H9 (cell line): ENCODE results near the gene PCDH17. TPM values are rescaled to one million over a fixed set of nuclear protein-coding genes. Genes with fewer than 3 reads are reported as not detected.

Experiments used
- DNase-seq: peaks from one replicate; pipeline ENCODE4 v3.0.0-alpha.2; 2017
- H2AFZ ChIP-seq: one replicate; pipeline ENCODE4 v1.6.1; 2013; ENCODE audit warnings: mild to moderate bottlenecking, low read length, control low read depth, moderate library complexity
- H2AK5ac ChIP-seq: 2 replicates; pipeline ENCODE4 v1.6.1; 2013; ENCODE audit warnings: low read length, control low read depth, mixed read lengths; ENCODE audit not compliant: insufficient read length
- H2BK120ac ChIP-seq: one replicate; pipeline ENCODE4 v1.6.1; 2013; ENCODE audit warnings: low read depth, mild to moderate bottlenecking, low read length, control low read depth, inconsistent platforms; ENCODE audit not compliant: poor library complexity, severe bottlenecking
- H2BK12ac ChIP-seq: 2 replicates; pipeline ENCODE4 v1.6.1; 2013; ENCODE audit warnings: low read length, control low read depth, mixed read lengths, low read depth; ENCODE audit not compliant: insufficient read length
- H2BK15ac ChIP-seq: 2 replicates; pipeline ENCODE4 v1.6.1; 2013; ENCODE audit warnings: low read depth, low read length, control low read depth
- H2BK20ac ChIP-seq: one replicate; pipeline ENCODE4 v1.6.1; 2013; ENCODE audit warnings: low read depth, mild to moderate bottlenecking, low read length, control low read depth, inconsistent platforms; ENCODE audit not compliant: poor library complexity, severe bottlenecking
- H2BK5ac ChIP-seq: 2 replicates; pipeline ENCODE4 v1.6.1; 2013; ENCODE audit warnings: low read length, control low read depth, mixed read lengths; ENCODE audit not compliant: insufficient read length
- H3K14ac ChIP-seq: 2 replicates; pipeline ENCODE4 v1.6.1; 2013; ENCODE audit warnings: low read length, control low read depth; ENCODE audit not compliant: insufficient read depth
- H3K18ac ChIP-seq: 2 replicates; pipeline ENCODE4 v1.6.1; 2013; ENCODE audit warnings: low read depth, mild to moderate bottlenecking, mixed read lengths, low read length, control low read depth; ENCODE audit not compliant: insufficient read length
- H3K23ac ChIP-seq: 2 replicates; pipeline ENCODE4 v1.6.1; 2013; ENCODE audit warnings: low read length, control low read depth, mixed read lengths, low read depth; ENCODE audit not compliant: insufficient read length
- H3K23me2 ChIP-seq: 2 replicates; pipeline ENCODE4 v1.6.1; 2013; ENCODE audit warnings: low read depth, mild to moderate bottlenecking, mixed read lengths, low read length, control low read depth; ENCODE audit not compliant: insufficient read length, poor library complexity, severe bottlenecking
- H3K27ac ChIP-seq: 2 replicates; pipeline ENCODE4 v1.5.1; 2013; ENCODE audit warnings: low read length, control low read depth, mixed read lengths, low read depth; ENCODE audit not compliant: insufficient read length
- H3K27me3 ChIP-seq: 2 replicates; pipeline ENCODE4 v1.6.1; 2013; ENCODE audit warnings: low read length, control low read depth, inconsistent platforms; ENCODE audit not compliant: insufficient read depth
- H3K4ac ChIP-seq: 2 replicates; pipeline ENCODE4 v1.6.1; 2013; ENCODE audit warnings: low read depth, mild to moderate bottlenecking, control low read depth, inconsistent platforms, low read length, moderate library complexity
- H3K4me1 ChIP-seq: 2 replicates; pipeline ENCODE4 v1.6.1; 2013; ENCODE audit warnings: low read length, control low read depth, inconsistent platforms; ENCODE audit not compliant: insufficient read depth
- H3K4me2 ChIP-seq: 2 replicates; pipeline ENCODE4 v1.6.1; 2013; ENCODE audit warnings: low read length, control low read depth, mixed read lengths; ENCODE audit not compliant: insufficient read length, insufficient read depth
- H3K56ac ChIP-seq: 2 replicates; pipeline ENCODE4 v1.6.1; 2013; ENCODE audit warnings: low read depth, mild to moderate bottlenecking, mixed read lengths, low read length, control low read depth; ENCODE audit not compliant: insufficient read length
- H3K79me1 ChIP-seq: 2 replicates; pipeline ENCODE4 v1.6.1; 2013; ENCODE audit warnings: low read depth, mild to moderate bottlenecking, moderate library complexity, low read length, control low read depth, inconsistent platforms; ENCODE audit not compliant: insufficient read depth, poor library complexity, severe bottlenecking
- H3K79me2 ChIP-seq: 2 replicates; pipeline ENCODE4 v1.6.1; 2013; ENCODE audit warnings: low read length, control low read depth, inconsistent platforms; ENCODE audit not compliant: insufficient read depth
- H3K9ac ChIP-seq: 2 replicates; pipeline ENCODE4 v1.6.1; 2013; ENCODE audit warnings: low read length, control low read depth, mixed read lengths; ENCODE audit not compliant: insufficient read length; ENCODE audit errors: extremely low read depth
- H3K9me3 ChIP-seq: one replicate; pipeline ENCODE4 v1.6.1; 2013; ENCODE audit warnings: low read depth, low read length, inconsistent platforms; ENCODE audit not compliant: control insufficient read depth
- H3T11ph ChIP-seq: one replicate; pipeline ENCODE4 v1.6.1; 2013; ENCODE audit warnings: mild to moderate bottlenecking, low read length, control low read depth, inconsistent platforms
- H4K20me1 ChIP-seq: one replicate; pipeline ENCODE4 v1.6.1; 2013; ENCODE audit not compliant: control insufficient read depth, insufficient read length, insufficient read depth
- H4K5ac ChIP-seq: 2 replicates; pipeline ENCODE4 v1.6.1; 2013; ENCODE audit warnings: low read depth, mild to moderate bottlenecking, mixed read lengths, low read length, control low read depth; ENCODE audit not compliant: insufficient read length
- H4K8ac ChIP-seq: replicated peaks from 2 replicates; pipeline ENCODE4 v1.6.1; 2013; ENCODE audit warnings: low read length, control low read depth, mixed read lengths, low read depth; ENCODE audit not compliant: insufficient read length
- H4K91ac ChIP-seq: 2 replicates; pipeline ENCODE4 v1.6.1; 2013; ENCODE audit warnings: low read depth, mild to moderate bottlenecking, moderate library complexity, mixed read lengths, low read length, control low read depth; ENCODE audit not compliant: insufficient read length
- H3K27ac Mint-ChIP-seq, 3 experiments: 2 replicates in 2 of 3; 3 replicates in 1 of 3; pipeline ENCODE4 v1.8.0; 2020 to 2021; ENCODE audit warnings: mixed read lengths in 3 of 3, mild to moderate bottlenecking in 1 of 3, moderate library complexity in 1 of 3
- H3K27me3 Mint-ChIP-seq: 2 replicates; pipeline ENCODE4 v1.8.0; 2021; ENCODE audit warnings: low read depth, mild to moderate bottlenecking, moderate library complexity, mixed read lengths
- H3K36me3 Mint-ChIP-seq, 3 experiments: 2 replicates in 2 of 3; 3 replicates in 1 of 3; pipeline ENCODE4 v1.8.0; 2020 to 2021; ENCODE audit warnings: low read depth in 3 of 3, mixed read lengths in 3 of 3; ENCODE audit not compliant: insufficient read depth in 1 of 3
- H3K4me1 Mint-ChIP-seq, 2 experiments: 2 replicates each; pipeline ENCODE4 v1.8.0; 2020; ENCODE audit warnings: mixed read lengths in 2 of 2
- H3K4me3 Mint-ChIP-seq, 2 experiments: 2 replicates in 1 of 2; 3 replicates in 1 of 2; pipeline ENCODE4 v1.8.0; 2020 to 2021; ENCODE audit warnings: mild to moderate bottlenecking in 2 of 2, mixed read lengths in 2 of 2, moderate library complexity in 1 of 2
- H3K9me3 Mint-ChIP-seq, 2 experiments: 2 replicates in 1 of 2; 3 replicates in 1 of 2; pipeline ENCODE4 v1.8.0; 2020; ENCODE audit warnings: mild to moderate bottlenecking in 2 of 2, mixed read lengths in 2 of 2, moderate library complexity in 1 of 2
- CTCF ChIP-seq: fragments of 200-600 bp; sonication (generic); conservative IDR thresholded peaks from 3 replicates; pipeline ENCODE4 v1.8.0; 2021; ENCODE audit warnings: antibody characterized with exemption, mild to moderate bottlenecking
- WGBS: extraction: QIAGEN DNeasy Blood & Tissue Kit; methylation state at CpG from one replicate; pipeline ENCODE4 v1.1.7; 2013; ENCODE audit warnings: missing lambda C conversion rate, low lambda C conversion rate, mixed read lengths; ENCODE audit not compliant: insufficient read length; ENCODE audit errors: extremely low coverage; 5-methylcytosine and 5-hydroxymethylcytosine counted together
- total RNA-seq: library from RNA; stranded (reverse); gene quantifications from 2 replicates; pipeline ENCODE4 v1.2.1, GENCODE V29; 2021

Gene PCDH17
- total RNA-seq, 1 experiment from 2014 or later: 0.52 TPM

GRCh38 chr13:57633950-57634838 lies 2.6 kb downstream of the PCDH17 start:
- no peak overlapping the region for H2AFZ ChIP-seq
- peak; percentile 37; the same call in 2 of the 3 replicates for TF ChIP-seq CTCF
- peak; percentile 67 for DNase-seq

More at GRCh38 chr13:57633950-57634838, 2.6 kb downstream of the PCDH17 start:
- no CpG with 5 or more reads among the region's 78 CpGs for WGBS
- H3K36me3 Mint-ChIP-seq: peaks cover 0 to 17% (median 0%) of the 10 kb centered on the region in 3 experiments; a peak in 3 of 7 replicates
- no peak overlapping the region for H3K14ac ChIP-seq
- H3K27ac ChIP-seq: no peak overlapping the region
- H3K27ac Mint-ChIP-seq: no peak overlapping the region
- no peak overlapping the region for H2BK5ac ChIP-seq
- peak overlapping the region; percentile 57 to 84 for H3K4me3 Mint-ChIP-seq
- no peak overlapping the region for H2BK120ac ChIP-seq
- H2BK15ac ChIP-seq: no peak overlapping the region
- no peak overlapping the region for H3K56ac ChIP-seq
- peaks cover 39% of the 10 kb centered on the region for H3K23me2 ChIP-seq
- no peaks in the 10 kb centered on the region for H3K4me1 ChIP-seq
- H3T11ph ChIP-seq: no peak overlapping the region
- peaks cover 4 to 15% of the 10 kb centered on the region in 2 experiments; a peak in 4 of 5 replicates for H3K9me3 Mint-ChIP-seq
- H4K5ac ChIP-seq: no peak overlapping the region
- no peaks in the 10 kb centered on the region for H3K9me3 ChIP-seq
- H4K8ac ChIP-seq: no peak overlapping the region
- H3K79me2 ChIP-seq: no peaks in the 10 kb centered on the region
- H3K79me1 ChIP-seq: no peaks in the 10 kb centered on the region
- H3K23ac ChIP-seq: no peak overlapping the region
- peaks cover 48% of the 10 kb centered on the region; the same call in 1 of the 2 replicates for H3K27me3 ChIP-seq
- H3K4me2 ChIP-seq: peak overlapping the region; percentile 99
- H3K4ac ChIP-seq: no peak overlapping the region
- peaks cover 82% of the 10 kb centered on the region for H3K27me3 Mint-ChIP-seq
- H2AK5ac ChIP-seq: no peak overlapping the region
- H4K20me1 ChIP-seq: no peaks in the 10 kb centered on the region
- no peak overlapping the region for H4K91ac ChIP-seq
- no peak overlapping the region for H3K9ac ChIP-seq
- no peak overlapping the region for H2BK12ac ChIP-seq
- H3K18ac ChIP-seq: no peak overlapping the region
- H3K4me1 Mint-ChIP-seq: peaks cover 30 to 34% of the 10 kb centered on the region in 2 experiments
- no peak overlapping the region for H2BK20ac ChIP-seq
